Measurements from ENCODE around the gene ACTR3. TPM values are rescaled to one million over a fixed set of nuclear protein-coding genes. Genes with fewer than 3 reads are reported as not detected.
"Not testable (repeated sequence)": the region's sequence is repeated elsewhere in the genome, so short reads cannot be mapped to it uniquely, and the experiment has no call there.

The ACTR3 gene
- total RNA-seq, 3 donors from 2014 or later: 217 to 242 (median 227) TPM

GRCh38 chr2:113940891-113941290 lies 51.0 kb downstream of the ACTR3 start:
- Histone ChIP-seq H3K4me3 (no peak overlapping the region), H3K4me1 (ENCODE audit: low read depth) (no peaks in the 10 kb centered on the region), H3K36me3 (ENCODE audit: low read depth) (peaks cover 4% of the 10 kb centered on the region), H3K9me3 (peaks cover 9% of the 10 kb centered on the region)
- intact Hi-C loops (cut with DNase I, micrococcal nuclease): no loop called here
- no peak for DNase-seq
- TF ChIP-seq, protein P1, sequence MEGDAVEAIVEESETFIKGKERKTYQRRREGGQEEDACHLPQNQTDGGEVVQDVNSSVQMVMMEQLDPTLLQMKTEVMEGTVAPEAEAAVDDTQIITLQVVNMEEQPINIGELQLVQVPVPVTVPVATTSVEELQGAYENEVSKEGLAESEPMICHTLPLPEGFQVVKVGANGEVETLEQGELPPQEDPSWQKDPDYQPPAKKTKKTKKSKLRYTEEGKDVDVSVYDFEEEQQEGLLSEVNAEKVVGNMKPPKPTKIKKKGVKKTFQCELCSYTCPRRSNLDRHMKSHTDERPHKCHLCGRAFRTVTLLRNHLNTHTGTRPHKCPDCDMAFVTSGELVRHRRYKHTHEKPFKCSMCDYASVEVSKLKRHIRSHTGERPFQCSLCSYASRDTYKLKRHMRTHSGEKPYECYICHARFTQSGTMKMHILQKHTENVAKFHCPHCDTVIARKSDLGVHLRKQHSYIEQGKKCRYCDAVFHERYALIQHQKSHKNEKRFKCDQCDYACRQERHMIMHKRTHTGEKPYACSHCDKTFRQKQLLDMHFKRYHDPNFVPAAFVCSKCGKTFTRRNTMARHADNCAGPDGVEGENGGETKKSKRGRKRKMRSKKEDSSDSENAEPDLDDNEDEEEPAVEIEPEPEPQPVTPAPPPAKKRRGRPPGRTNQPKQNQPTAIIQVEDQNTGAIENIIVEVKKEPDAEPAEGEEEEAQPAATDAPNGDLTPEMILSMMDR (IDR thresholded peaks at IDR 0.05): no peak
- ATAC-seq: no peak

GRCh38 chr2:113945784-113946183 lies 55.9 kb downstream of the ACTR3 start:
- intact Hi-C loops (cut with DNase I, micrococcal nuclease); H3K36me3 ChIP-seq (ENCODE audit: low read depth): not testable (repeated sequence)

DNA sequence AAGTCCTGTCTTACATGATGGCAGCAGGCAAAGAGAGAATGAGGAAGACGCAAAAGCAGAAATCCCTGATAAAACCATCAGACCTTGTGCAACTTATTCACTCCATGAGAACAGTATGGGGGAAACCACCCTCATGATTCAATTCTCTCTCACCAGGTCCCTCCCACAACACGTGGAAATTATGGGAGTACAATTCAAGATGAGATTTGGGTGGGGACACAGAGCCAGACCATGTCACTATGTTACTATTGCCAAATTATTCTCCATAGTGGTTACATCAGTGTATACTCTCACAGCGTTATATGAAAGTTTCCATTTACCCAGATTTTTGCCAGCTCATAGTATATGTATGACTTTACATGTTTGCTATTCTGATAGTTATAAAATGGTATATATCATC lies 61.0 kb downstream of the ACTR3 start:
- not testable (repeated sequence) for H3K9me3 ChIP-seq; H3K36me3 ChIP-seq (ENCODE audit: low read depth); DNase-seq; ATAC-seq; H3K4me1 ChIP-seq (ENCODE audit: low read depth); H3K4me3 ChIP-seq
- intact Hi-C loops (cut with DNase I, micrococcal nuclease): loop anchor here in 1 of 2 donors (10.0 kb wide), 1 partner anchor 56 kb away; the partner anchor contains the start of gene ACTR3

More at GRCh38 chr2:113945784-113946183, 55.9 kb downstream of the ACTR3 start:
- ATAC-seq; H3K9me3 ChIP-seq; DNase-seq; H3K4me1 ChIP-seq (ENCODE audit: low read depth); H3K4me3 ChIP-seq: not testable (repeated sequence)

DNA sequence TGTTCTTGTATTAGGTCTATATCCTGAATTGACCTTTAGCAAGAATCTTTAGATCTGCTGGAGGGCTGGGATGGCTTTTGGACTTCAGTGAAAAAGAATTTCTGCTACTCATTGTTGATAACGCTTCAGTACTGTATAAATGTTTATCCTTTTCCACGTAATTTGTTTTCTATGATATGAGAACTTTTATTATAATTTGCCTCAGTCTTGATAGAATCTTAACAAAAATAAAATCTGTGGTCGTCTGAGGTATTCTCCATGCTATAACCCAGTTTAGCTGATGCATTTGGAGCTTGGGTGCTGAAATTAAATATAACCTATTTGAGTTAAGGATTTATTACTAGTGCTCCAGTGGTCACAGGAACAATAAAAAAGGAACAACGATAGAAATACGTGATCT lies 71.1 kb downstream of the ACTR3 start:
- TF ChIP-seq, protein P1 (IDR thresholded peaks at IDR 0.05): no peak
- DNase-seq (no peak), ATAC-seq (no peak)
- Histone ChIP-seq H3K36me3 (ENCODE audit: low read depth) (no peaks in the 10 kb centered on the region), H3K4me1 (ENCODE audit: low read depth) (no peaks in the 10 kb centered on the region), H3K9me3 (no peaks in the 10 kb centered on the region), H3K4me3 (no peak overlapping the region)
- intact Hi-C loops (cut with DNase I, micrococcal nuclease): no loop called here

DNA sequence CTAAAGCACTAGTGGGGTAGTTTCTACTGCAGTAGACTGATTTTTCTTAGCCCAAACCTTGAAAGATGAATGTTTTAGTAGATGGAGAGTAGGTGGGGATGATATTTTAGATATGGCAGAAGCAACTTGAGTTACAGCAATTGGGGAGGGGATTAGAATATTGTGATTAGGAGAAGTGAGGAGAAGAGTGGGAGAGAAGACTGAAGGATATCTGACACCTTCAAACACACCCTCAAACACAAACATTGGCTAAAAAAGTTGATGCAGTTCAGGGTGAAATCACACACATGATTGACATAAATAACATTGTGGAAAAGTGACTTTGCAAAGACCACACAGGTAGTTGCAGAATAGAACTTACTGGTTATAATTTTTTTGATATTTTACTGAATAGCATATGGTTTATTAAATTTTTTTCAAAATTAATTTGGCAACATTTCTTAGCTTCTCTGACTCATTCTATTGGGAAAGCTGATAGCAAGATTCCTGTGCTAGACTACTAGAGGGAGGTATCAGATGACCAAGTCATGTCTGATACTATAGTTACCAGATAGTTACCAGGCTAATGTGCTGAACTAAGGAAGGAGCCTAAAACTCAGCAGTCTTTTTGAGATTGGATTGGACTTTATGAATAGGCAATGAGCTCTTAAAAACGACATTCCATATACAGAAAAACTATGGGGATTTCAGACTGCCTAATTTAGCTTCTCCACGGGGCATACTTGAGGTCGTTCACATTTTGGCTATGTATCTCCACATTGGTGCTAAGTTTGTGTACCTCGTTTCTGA lies 73.0 kb downstream of the ACTR3 start:
- DNase-seq (no peak), ATAC-seq (no peak)
- Histone ChIP-seq H3K36me3 (ENCODE audit: low read depth) (no peaks in the 10 kb centered on the region), H3K4me3 (no peak overlapping the region), H3K9me3 (no peaks in the 10 kb centered on the region), H3K4me1 (ENCODE audit: low read depth) (peaks cover 8% of the 10 kb centered on the region)
- TF ChIP-seq, protein P1 (IDR thresholded peaks at IDR 0.05): no peak
- intact Hi-C loops (cut with DNase I, micrococcal nuclease): no loop called here

- ATAC-seq (no peak), DNase-seq (no peak)
- Histone ChIP-seq H3K9me3 (no peaks in the 10 kb centered on the region), H3K36me3 (ENCODE audit: low read depth) (no peaks in the 10 kb centered on the region), H3K4me1 (ENCODE audit: low read depth) (peaks cover 8% of the 10 kb centered on the region), H3K4me3 (no peak overlapping the region)
- TF ChIP-seq, protein P1 (IDR thresholded peaks at IDR 0.05): no peak
- intact Hi-C loops (cut with DNase I, micrococcal nuclease): no loop called here
These were observed 74.1 kb downstream of the ACTR3 start for GRCh38 chr2:113963965-113964364.
